ENCODE results near the gene CRY2. TPM values are rescaled to one million over a fixed set of nuclear protein-coding genes. Genes with fewer than 3 reads are reported as not detected.

Gene CRY2
- total and polyA plus RNA-seq, 2 of the 8 experiments (the other 6 are each of a cell fraction or from before 2014, with no cell fraction given): 8.0 to 9.4 TPM

DNA sequence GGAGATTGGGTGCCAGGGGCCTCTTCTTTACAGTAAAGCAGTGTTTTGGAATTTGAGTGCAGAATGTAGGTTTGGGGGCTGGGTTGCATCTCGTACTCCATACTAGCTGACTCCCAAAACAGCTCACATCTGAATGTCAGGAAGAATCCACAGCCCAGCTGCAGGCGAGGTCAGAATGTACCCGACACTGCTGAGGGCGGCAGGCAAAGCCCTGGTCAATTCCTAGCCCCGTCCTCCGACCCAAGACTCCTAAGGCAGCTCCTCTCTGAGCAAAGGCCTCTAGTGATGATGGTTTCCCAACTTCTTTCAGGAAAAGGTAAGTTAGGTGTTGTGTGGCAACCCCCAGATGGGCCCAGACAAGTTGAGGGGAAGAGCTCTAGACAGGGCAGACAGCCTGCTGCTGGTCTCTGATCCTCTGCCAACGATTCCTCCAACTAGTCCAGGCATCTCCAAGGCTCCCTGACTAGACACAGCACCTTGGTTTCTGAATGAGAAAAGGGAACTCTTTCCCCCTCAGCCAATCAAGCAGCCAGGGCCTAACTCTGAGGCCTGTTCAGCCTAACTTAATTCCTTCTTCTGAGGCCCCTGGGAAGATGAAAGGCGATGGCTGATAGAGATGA lies 83.8 kb downstream of the CRY2 start (continued):
- TF ChIP-seq SUZ12 (IDR thresholded peaks at IDR 0.05; ENCODE audit: low read length) (no peak), KDM4A (IDR thresholded peaks at IDR 0.05; ENCODE audit: low read depth, low read length, severe bottlenecking) (no peak)

Measured in H1 (cell line).